Measurements from ENCODE around the gene CXCL1. TPM values are rescaled to one million over a fixed set of nuclear protein-coding genes. Genes with fewer than 3 reads are reported as not detected.

CXCL1 gene
- total RNA-seq, 1 donor from 2014 or later = 53.3 TPM

- DNase-seq (ENCODE audit: low read depth, low spot score) = no peak
These were observed 17.9 kb upstream of the CXCL1 start for GRCh38 chr4:73851293-73851692.

- DNase-seq (ENCODE audit: low read depth, low spot score) = no peak
These were observed 16.4 kb upstream of the CXCL1 start for GRCh38 chr4:73852771-73853170.

GRCh38 chr4:73853246-73853704 lies 15.9 kb upstream of the CXCL1 start, which contains the start of gene PF4V1:
Gene PF4V1 (plus strand): TSS chr4:73853296. CDS start chr4:73853363, 67 bp downstream.
- DNase-seq (ENCODE audit: low read depth, low spot score) = no peak

- DNase-seq (ENCODE audit: low read depth, low spot score) = no peak
These were observed 15.3 kb upstream of the CXCL1 start for GRCh38 chr4:73853718-73854473.

GRCh38 chr4:73855406-73855805 lies 13.8 kb upstream of the CXCL1 start:
- no peak for DNase-seq (ENCODE audit: low read depth, low spot score)

GRCh38 chr4:73856518-73856917 lies 12.7 kb upstream of the CXCL1 start:
- no peak for DNase-seq (ENCODE audit: low read depth, low spot score)

- DNase-seq (ENCODE audit: low read depth, low spot score) = no peak
These were observed 9.5 kb upstream of the CXCL1 start for GRCh38 chr4:73859614-73860088.

GRCh38 chr4:73860181-73860580 lies 9.0 kb upstream of the CXCL1 start:
- no peak for DNase-seq (ENCODE audit: low read depth, low spot score)

GRCh38 chr4:73860917-73861316 lies 8.3 kb upstream of the CXCL1 start:
- no peak for DNase-seq (ENCODE audit: low read depth, low spot score)

GRCh38 chr4:73862322-73862721 lies 6.9 kb upstream of the CXCL1 start:
- no peak for DNase-seq (ENCODE audit: low read depth, low spot score)

GRCh38 chr4:73864365-73864764 lies 4.8 kb upstream of the CXCL1 start:
- no peak for DNase-seq (ENCODE audit: low read depth, low spot score)

GRCh38 chr4:73864961-73865360 lies 4.2 kb upstream of the CXCL1 start:
- DNase-seq (ENCODE audit: low read depth, low spot score) = no peak

GRCh38 chr4:73865431-73866096 lies 3.6 kb upstream of the CXCL1 start:
- DNase-seq (ENCODE audit: low read depth, low spot score) = no peak

GRCh38 chr4:73866246-73866645 lies 2.9 kb upstream of the CXCL1 start:
- DNase-seq (ENCODE audit: low read depth, low spot score) = no peak

- no peak for DNase-seq (ENCODE audit: low read depth, low spot score)
These were observed 1.4 kb upstream of the CXCL1 start for GRCh38 chr4:73867783-73868182.

GRCh38 chr4:73868206-73869129 lies 725 bp upstream of the CXCL1 start:
- no peak for DNase-seq (ENCODE audit: low read depth, low spot score)

GRCh38 chr4:73870260-73870659 lies 1.1 kb downstream of the CXCL1 start:
- no peak for DNase-seq (ENCODE audit: low read depth, low spot score)

GRCh38 chr4:73870768-73871167 lies 1.6 kb downstream of the CXCL1 start:
- DNase-seq (ENCODE audit: low read depth, low spot score) = no peak

GRCh38 chr4:73871511-73872310 lies 2.5 kb downstream of the CXCL1 start:
- no peak for DNase-seq (ENCODE audit: low read depth, low spot score)

GRCh38 chr4:73872316-73873108 lies 3.3 kb downstream of the CXCL1 start:
- DNase-seq (ENCODE audit: low read depth, low spot score) = no peak

All from pulmonary artery endothelial cell (primary cell).